PC-3 (cell line): ENCODE measurements around the gene HOXC4. TPM values are rescaled to one million over a fixed set of nuclear protein-coding genes. Genes with fewer than 3 reads are reported as not detected.

Source experiments
- ATAC-seq: fragments of 200-7000 bp; cut with Tn5 transposase; 2 replicates; pipeline ENCODE4 v1.9.1; 2020; ENCODE audit warnings: mild to moderate bottlenecking, moderate library complexity
- BruUV-seq: library from RNA; stranded (reverse); fragments of 400-500 nt; replicated peaks from 2 replicates; lab custom pipeline; 2021; lab: Mats Ljungman, UMichigan
- CTCF ChIA-PET: fragments of 300-600 bp; sonication (Branson Sonifier 250); formaldehyde crosslinking; loops from one replicate; lab custom pipeline; 2022; ENCODE audit warnings: antibody characterized with exemption; lab: Charles Lee
- POLR2A ChIA-PET: fragments of 300-600 bp; sonication (Branson Sonifier 250); formaldehyde crosslinking; loops from one replicate; lab custom pipeline; 2022; ENCODE audit warnings: antibody characterized with exemption; ENCODE audit not compliant: unreplicated experiment; lab: Charles Lee
- DNase-seq: peaks from one replicate; pipeline ENCODE4 v3.0.0-alpha.2; 2015
- H2AFZ ChIP-seq: fragments of 300-600 bp; sonication (generic); 2 replicates; pipeline ENCODE4 v1.6.0; 2016; ENCODE audit warnings: antibody characterized with exemption, low read length
- H3F3A ChIP-seq: fragments of 300-600 bp; sonication (generic); one replicate; pipeline ENCODE4 v1.6.0; 2017; ENCODE audit warnings: antibody characterized with exemption, low read length, control low read depth, mild to moderate bottlenecking; ENCODE audit not compliant: unreplicated experiment
- H3K27ac ChIP-seq: fragments of 300-600 bp; sonication (generic); 2 replicates; pipeline ENCODE4 v1.5.1; 2016; ENCODE audit warnings: mild to moderate bottlenecking, low read length
- H3K27me3 ChIP-seq: fragments of 300-600 bp; sonication (generic); 2 replicates; pipeline ENCODE4 v1.6.1; 2016; ENCODE audit warnings: low read length, mixed read lengths
- H3K36me3 ChIP-seq: fragments of 300-600 bp; sonication (generic); 2 replicates; pipeline ENCODE4 v1.6.1; 2016; ENCODE audit warnings: low read depth, mixed run types, low read length, mixed read lengths
- H3K4me1 ChIP-seq: fragments of 300-600 bp; sonication (generic); 2 replicates; pipeline ENCODE4 v1.5.1; 2016; ENCODE audit warnings: low read length; ENCODE audit not compliant: insufficient read depth
- H3K4me2 ChIP-seq: fragments of 300-600 bp; sonication (generic); 2 replicates; pipeline ENCODE4 v1.6.0; 2016; ENCODE audit warnings: low read length
- H3K4me3 ChIP-seq: fragments of 300-600 bp; sonication (generic); 2 replicates; pipeline ENCODE4 v1.5.1; 2016; ENCODE audit warnings: mild to moderate bottlenecking, low read length, mixed read lengths
- H3K79me2 ChIP-seq: fragments of 300-600 bp; sonication (generic); 2 replicates; pipeline ENCODE4 v1.6.1; 2017; ENCODE audit warnings: low read length, mixed read lengths
- H3K9ac ChIP-seq: fragments of 300-600 bp; sonication (generic); 2 replicates; pipeline ENCODE4 v1.6.0; 2016; ENCODE audit warnings: mild to moderate bottlenecking, low read length
- H3K9me2 ChIP-seq: fragments of 300-600 bp; sonication (generic); replicated peaks from 2 replicates; pipeline ENCODE4 v1.6.1; 2016; ENCODE audit warnings: mixed run types, low read length, mixed read lengths
- H3K9me3 ChIP-seq: fragments of 300-600 bp; sonication (generic); 2 replicates; pipeline ENCODE4 v1.6.1; 2016; ENCODE audit warnings: low read length, mixed read lengths
- H4K20me1 ChIP-seq: fragments of 300-600 bp; sonication (generic); 2 replicates; pipeline ENCODE4 v1.6.1; 2016; ENCODE audit warnings: low read length, mixed read lengths
- EZH2 ChIP-seq: fragments of 300-600 bp; sonication (generic); IDR thresholded peaks from one replicate; pipeline ENCODE4 v1.6.1; 2017; ENCODE audit warnings: antibody characterized with exemption, mild to moderate bottlenecking, low read length; ENCODE audit not compliant: unreplicated experiment
- EZH2phosphoT487 ChIP-seq: fragments of 300-600 bp; sonication (generic); IDR thresholded peaks from 2 replicates; pipeline ENCODE4 v1.6.1; 2018; ENCODE audit warnings: mild to moderate bottlenecking, antibody characterized with exemption, low read length, borderline replicate concordance
- intact Hi-C: fragments of 100-400 bp; cut with micrococcal nuclease; formaldehyde crosslinking; loops from 2 replicates; pipeline ENCODE4 v1.9.0; 2023
- total RNA-seq: library from RNA; depleted of rRNA; stranded (reverse); fragments of >200 nt; gene quantifications from 2 replicates; pipeline ENCODE4 v1.2.3, GENCODE V29; 2014
- TF ChIP-seq, protein P1 (sequence below): fragments of 300-600 bp; sonication (generic); conservative IDR thresholded peaks from 2 replicates; pipeline ENCODE4 v1.5.1; 2017; ENCODE audit warnings: antibody characterized with exemption, low read depth, mild to moderate bottlenecking, low read length

The HOXC4 gene
- total RNA-seq, 1 experiment from 2014 or later: 1.8 TPM

DNA sequence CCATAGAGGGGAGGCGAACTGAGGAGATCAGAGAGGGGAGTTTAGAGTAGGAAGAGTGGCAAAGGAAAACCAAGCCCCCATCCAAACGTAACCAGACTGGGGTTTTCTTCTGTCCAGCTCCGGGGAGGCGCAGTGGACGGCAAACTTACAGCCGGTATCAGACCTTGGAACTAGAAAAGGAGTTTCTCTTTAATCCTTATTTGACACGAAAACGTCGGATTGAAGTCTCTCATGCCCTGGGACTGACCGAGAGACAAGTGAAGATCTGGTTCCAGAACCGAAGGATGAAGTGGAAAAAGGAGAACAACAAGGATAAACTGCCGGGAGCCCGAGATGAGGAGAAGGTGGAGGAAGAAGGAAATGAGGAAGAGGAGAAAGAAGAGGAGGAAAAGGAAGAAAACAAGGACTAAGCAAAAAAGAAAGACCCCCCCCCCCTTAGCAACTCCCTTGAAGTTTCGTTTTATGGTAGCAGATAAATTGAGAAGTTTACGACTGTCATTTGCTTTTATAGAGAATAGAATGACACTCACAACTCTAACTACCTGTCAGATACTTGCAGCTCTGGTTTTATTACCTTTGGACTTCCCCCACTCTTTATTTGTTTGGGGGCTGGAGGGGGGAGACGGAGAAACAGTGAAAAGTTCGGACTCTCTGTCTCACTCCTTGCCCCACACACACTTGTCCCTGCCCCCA, 42.5 kb upstream of the HOXC4 start:
- no peaks in the 10 kb centered on the region for H3K27me3 ChIP-seq
- H3K9me3 ChIP-seq: no peaks in the 10 kb centered on the region
- no peaks in the 10 kb centered on the region for H4K20me1 ChIP-seq
- no peak overlapping the region for H3K9ac ChIP-seq
- CTCF ChIA-PET: no interaction called here
- H3F3A ChIP-seq: no peaks in the 10 kb centered on the region
- no peak overlapping the region for H3K27ac ChIP-seq
- TF ChIP-seq, protein P1, sequence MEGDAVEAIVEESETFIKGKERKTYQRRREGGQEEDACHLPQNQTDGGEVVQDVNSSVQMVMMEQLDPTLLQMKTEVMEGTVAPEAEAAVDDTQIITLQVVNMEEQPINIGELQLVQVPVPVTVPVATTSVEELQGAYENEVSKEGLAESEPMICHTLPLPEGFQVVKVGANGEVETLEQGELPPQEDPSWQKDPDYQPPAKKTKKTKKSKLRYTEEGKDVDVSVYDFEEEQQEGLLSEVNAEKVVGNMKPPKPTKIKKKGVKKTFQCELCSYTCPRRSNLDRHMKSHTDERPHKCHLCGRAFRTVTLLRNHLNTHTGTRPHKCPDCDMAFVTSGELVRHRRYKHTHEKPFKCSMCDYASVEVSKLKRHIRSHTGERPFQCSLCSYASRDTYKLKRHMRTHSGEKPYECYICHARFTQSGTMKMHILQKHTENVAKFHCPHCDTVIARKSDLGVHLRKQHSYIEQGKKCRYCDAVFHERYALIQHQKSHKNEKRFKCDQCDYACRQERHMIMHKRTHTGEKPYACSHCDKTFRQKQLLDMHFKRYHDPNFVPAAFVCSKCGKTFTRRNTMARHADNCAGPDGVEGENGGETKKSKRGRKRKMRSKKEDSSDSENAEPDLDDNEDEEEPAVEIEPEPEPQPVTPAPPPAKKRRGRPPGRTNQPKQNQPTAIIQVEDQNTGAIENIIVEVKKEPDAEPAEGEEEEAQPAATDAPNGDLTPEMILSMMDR: no peak
- TF ChIP-seq EZH2phosphoT487 (no peak), EZH2 (no peak)
- intact Hi-C loops: no loop called here
- no peaks in the 10 kb centered on the region for H3K9me2 ChIP-seq
- POLR2A ChIA-PET: interaction anchor here (0.6 kb wide), 1 partner anchor 288 kb away, joined by 3 read pairs; no protein-coding TSS in a partner anchor
- peak overlapping the region; percentile 41; the same call in 1 of the 2 replicates for H2AFZ ChIP-seq
- BruUV-seq: no TSS peak
- H3K4me1 ChIP-seq: peaks cover 50% of the 10 kb centered on the region
- peaks cover 24% of the 10 kb centered on the region for H3K79me2 ChIP-seq
- DNase-seq (no peak), ATAC-seq (no peak)
- H3K4me3 ChIP-seq: peak overlapping the region; percentile 78
- H3K4me2 ChIP-seq: peak overlapping the region; percentile 99
- H3K36me3 ChIP-seq: no peaks in the 10 kb centered on the region

DNA sequence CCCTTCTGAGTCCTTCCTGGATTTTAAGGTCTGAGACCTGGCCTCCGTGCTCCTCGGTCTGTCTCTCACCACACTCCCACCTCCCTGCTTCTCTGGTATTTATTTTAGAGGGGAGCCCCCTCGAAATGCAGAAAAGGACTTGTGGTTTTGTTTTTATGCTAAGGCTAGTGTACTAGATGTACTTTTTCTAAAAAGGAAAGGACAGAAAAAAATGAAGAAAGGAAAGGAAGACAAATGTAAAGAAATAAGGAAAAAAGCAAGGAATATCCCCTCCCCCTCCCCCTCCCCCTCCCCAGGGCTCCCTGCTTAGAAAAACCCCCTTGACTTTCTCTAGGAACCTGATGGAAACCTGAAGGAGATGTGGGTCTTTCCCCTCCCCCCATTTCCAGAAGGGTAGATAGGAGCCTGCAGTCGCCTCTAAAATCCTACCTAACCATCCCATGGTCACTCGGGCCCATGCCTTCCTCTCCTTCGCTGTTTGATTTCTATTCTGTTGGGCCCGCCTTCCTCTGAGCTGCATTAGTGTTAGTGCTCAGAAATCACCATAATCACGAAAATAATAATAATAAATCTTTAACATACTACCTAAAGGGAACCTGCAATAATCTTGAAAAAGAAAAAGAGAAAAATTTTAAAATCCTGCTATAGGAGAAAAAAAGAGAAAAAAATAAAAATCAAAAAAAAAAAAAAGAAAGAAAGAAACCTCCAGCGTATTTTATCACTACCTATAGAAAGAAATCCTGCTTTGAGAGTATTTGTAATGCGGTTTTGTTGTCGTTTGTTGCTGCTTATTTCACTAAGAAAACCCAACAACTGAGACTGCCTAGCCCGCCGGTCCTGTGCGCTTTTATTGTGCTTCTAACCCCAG, 41.7 kb upstream of the HOXC4 start:
- no peaks in the 10 kb centered on the region for H4K20me1 ChIP-seq
- H3K9me2 ChIP-seq: no peaks in the 10 kb centered on the region
- no peaks in the 10 kb centered on the region for H3K27me3 ChIP-seq
- no peak for ATAC-seq
- H3F3A ChIP-seq: no peaks in the 10 kb centered on the region
- CTCF ChIA-PET: interaction anchor here (1.0 kb wide), 1 partner anchor 189 kb away, joined by 4 read pairs; no protein-coding TSS in a partner anchor
- H2AFZ ChIP-seq: no peak overlapping the region
- TF ChIP-seq, protein P1: no peak
- no peak for TF ChIP-seq EZH2phosphoT487
- TF ChIP-seq EZH2: no peak
- no peak overlapping the region for H3K9ac ChIP-seq
- intact Hi-C loops: no loop called here
- H3K79me2 ChIP-seq: peaks cover 24% of the 10 kb centered on the region
- POLR2A ChIA-PET: interaction anchor here (0.6 kb wide), 1 partner anchor 16 kb away, joined by 4 read pairs; the partner anchor contains the start of gene HOXC6
- no peaks in the 10 kb centered on the region for H3K36me3 ChIP-seq
- peak overlapping the region; percentile 78; the same call in 1 of the 2 replicates for H3K4me3 ChIP-seq
- H3K9me3 ChIP-seq: no peaks in the 10 kb centered on the region
- BruUV-seq: no TSS peak
- no peak for DNase-seq
- peak overlapping the region; percentile 99 for H3K4me2 ChIP-seq
- peaks cover 49% of the 10 kb centered on the region for H3K4me1 ChIP-seq
- no peak overlapping the region for H3K27ac ChIP-seq
